Measurements from ENCODE around the gene PCGF3.
A peak's percentile ranks its signal among the peaks of the same experiment; 100 is the strongest.

PCGF3 gene

DNA sequence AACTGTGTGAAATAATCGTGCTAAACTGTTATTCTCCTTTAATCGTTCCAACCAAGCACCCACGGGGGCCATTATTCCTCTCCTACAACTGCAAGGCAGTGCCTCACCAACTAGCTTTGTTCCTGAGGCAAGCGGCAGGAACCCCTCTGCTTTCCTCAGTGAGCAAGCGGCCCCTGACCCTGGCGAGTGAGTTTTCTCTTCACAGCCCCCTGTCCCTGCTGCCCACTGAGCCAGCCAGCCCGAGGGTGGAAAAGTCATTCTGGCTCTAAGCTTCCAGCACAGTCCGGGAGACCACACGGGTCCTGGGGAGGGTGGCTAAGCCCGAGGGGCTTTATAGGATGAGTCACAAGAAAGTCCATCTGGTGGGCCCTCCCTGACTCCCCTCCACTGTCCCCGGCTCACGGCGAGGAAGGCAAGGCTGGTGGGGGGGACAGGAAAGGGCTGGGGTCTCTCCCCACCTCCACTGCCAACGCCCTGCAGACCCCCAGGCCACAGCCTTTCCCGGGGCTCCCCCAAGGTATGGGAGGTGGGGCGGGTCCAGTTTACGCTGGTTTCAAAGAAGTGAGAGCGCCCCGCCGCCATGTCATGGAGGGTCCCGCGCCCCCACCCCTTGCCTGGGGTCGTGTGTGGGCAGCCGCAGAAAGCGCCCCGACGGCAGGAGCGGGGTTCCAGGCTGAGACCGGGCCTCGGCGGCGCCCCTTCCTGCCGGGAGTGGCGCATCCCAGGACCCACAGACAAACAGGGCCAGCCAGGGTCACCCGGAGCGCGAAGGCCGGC lies 75.3 kb downstream of the PCGF3 start (continued):
- TF ChIP-seq, protein P1, sequence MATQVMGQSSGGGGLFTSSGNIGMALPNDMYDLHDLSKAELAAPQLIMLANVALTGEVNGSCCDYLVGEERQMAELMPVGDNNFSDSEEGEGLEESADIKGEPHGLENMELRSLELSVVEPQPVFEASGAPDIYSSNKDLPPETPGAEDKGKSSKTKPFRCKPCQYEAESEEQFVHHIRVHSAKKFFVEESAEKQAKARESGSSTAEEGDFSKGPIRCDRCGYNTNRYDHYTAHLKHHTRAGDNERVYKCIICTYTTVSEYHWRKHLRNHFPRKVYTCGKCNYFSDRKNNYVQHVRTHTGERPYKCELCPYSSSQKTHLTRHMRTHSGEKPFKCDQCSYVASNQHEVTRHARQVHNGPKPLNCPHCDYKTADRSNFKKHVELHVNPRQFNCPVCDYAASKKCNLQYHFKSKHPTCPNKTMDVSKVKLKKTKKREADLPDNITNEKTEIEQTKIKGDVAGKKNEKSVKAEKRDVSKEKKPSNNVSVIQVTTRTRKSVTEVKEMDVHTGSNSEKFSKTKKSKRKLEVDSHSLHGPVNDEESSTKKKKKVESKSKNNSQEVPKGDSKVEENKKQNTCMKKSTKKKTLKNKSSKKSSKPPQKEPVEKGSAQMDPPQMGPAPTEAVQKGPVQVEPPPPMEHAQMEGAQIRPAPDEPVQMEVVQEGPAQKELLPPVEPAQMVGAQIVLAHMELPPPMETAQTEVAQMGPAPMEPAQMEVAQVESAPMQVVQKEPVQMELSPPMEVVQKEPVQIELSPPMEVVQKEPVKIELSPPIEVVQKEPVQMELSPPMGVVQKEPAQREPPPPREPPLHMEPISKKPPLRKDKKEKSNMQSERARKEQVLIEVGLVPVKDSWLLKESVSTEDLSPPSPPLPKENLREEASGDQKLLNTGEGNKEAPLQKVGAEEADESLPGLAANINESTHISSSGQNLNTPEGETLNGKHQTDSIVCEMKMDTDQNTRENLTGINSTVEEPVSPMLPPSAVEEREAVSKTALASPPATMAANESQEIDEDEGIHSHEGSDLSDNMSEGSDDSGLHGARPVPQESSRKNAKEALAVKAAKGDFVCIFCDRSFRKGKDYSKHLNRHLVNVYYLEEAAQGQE (tag by site-specific recombination; IDR thresholded peaks at IDR 0.05), result no peak
- TF ChIP-seq, protein P2, sequence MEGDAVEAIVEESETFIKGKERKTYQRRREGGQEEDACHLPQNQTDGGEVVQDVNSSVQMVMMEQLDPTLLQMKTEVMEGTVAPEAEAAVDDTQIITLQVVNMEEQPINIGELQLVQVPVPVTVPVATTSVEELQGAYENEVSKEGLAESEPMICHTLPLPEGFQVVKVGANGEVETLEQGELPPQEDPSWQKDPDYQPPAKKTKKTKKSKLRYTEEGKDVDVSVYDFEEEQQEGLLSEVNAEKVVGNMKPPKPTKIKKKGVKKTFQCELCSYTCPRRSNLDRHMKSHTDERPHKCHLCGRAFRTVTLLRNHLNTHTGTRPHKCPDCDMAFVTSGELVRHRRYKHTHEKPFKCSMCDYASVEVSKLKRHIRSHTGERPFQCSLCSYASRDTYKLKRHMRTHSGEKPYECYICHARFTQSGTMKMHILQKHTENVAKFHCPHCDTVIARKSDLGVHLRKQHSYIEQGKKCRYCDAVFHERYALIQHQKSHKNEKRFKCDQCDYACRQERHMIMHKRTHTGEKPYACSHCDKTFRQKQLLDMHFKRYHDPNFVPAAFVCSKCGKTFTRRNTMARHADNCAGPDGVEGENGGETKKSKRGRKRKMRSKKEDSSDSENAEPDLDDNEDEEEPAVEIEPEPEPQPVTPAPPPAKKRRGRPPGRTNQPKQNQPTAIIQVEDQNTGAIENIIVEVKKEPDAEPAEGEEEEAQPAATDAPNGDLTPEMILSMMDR (tag by site-specific recombination; IDR thresholded peaks at IDR 0.05), result peak; percentile 23; the same call in 1 of the 2 replicates

DNA sequence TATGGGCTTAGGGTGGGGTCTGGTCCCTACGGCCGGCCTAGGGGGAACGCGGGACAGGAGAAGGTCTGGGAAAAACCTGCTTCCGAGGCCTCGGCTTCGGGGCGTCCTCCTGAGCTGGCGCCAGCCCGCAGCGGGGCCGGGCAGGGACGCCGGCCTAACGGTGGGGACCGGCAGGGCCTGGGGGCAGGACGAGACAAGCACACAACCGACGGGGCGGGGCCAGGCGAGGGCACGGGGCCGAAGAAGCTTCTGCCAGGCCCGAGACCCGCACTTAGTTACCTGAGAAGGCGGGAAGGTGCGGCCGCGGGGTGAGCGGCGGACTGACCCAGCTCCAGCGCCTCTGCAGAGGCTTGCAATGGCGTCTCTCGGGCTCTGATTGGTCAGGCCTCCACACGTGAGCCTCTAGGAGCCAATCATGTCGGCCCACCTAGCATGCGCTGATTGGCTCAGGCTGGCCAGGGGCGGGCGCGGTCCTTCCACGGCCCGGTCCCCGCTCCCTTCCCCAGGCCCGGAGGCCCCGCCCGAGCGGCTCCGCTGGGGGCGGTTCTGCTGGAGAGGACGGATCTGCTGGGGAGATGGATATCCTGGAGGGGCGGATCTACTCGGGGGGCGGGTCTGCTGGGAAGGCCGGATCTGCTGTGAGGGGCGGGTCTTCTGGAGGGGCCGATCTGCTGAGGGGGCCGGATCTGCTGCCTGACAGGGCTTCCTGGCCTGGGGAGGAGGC lies 76.0 kb downstream of the PCGF3 start:
- Histone ChIP-seq H3K36me3 (ENCODE audit: control insufficient read depth in 2 of 2, insufficient read depth in 1 of 2, low read length in 2 of 2) (peaks cover 22 to 40% of the 10 kb centered on the region in 2 experiments; a peak in 2 of 3 replicates), H3K9me3 (ENCODE audit: control insufficient read depth, insufficient read depth, low read depth, low read length) (no peaks in the 10 kb centered on the region), H3K27ac (ENCODE audit: extremely low read depth, low read depth, low read length) (peak overlapping the region; percentile 91), H3K4me3 (ENCODE audit: low read depth, low read length) (peak overlapping the region; percentile 97), H3K4me1 (ENCODE audit: control insufficient read depth, insufficient read depth, low read length) (no peaks in the 10 kb centered on the region)
- ChIA-PET POLR2A (interaction anchor here (0.9 to 1.8 kb wide), 6 partner anchors 13 to 508 kb away, joined by 3 to 8 read pairs (median 4); partner anchors contain the start of genes GAK and TMEM175), CTCF (no interaction called here)
- TF ChIP-seq ZNF600 (tag by site-specific recombination; IDR thresholded peaks at IDR 0.05) (no peak), FEZF1 (tag by site-specific recombination; IDR thresholded peaks at IDR 0.05) (no peak), SCRT2 (tag by site-specific recombination; IDR thresholded peaks at IDR 0.05) (no peak), ZNF416 (tag by site-specific recombination; IDR thresholded peaks at IDR 0.05) (no peak), KLF8 (tag by site-specific recombination; IDR thresholded peaks at IDR 0.05) (peak; percentile 65), ZNF768 (tag by site-specific recombination; IDR thresholded peaks at IDR 0.05) (no peak), ZSCAN16 (tag by site-specific recombination; IDR thresholded peaks at IDR 0.05) (no peak), ZBTB48 (tag by site-specific recombination; IDR thresholded peaks at IDR 0.05) (no peak), ZNF596 (tag by site-specific recombination; IDR thresholded peaks at IDR 0.05) (no peak), ZFP69B (tag by site-specific recombination; IDR thresholded peaks at IDR 0.05) (no peak)
- TF ChIP-seq, protein P3, sequence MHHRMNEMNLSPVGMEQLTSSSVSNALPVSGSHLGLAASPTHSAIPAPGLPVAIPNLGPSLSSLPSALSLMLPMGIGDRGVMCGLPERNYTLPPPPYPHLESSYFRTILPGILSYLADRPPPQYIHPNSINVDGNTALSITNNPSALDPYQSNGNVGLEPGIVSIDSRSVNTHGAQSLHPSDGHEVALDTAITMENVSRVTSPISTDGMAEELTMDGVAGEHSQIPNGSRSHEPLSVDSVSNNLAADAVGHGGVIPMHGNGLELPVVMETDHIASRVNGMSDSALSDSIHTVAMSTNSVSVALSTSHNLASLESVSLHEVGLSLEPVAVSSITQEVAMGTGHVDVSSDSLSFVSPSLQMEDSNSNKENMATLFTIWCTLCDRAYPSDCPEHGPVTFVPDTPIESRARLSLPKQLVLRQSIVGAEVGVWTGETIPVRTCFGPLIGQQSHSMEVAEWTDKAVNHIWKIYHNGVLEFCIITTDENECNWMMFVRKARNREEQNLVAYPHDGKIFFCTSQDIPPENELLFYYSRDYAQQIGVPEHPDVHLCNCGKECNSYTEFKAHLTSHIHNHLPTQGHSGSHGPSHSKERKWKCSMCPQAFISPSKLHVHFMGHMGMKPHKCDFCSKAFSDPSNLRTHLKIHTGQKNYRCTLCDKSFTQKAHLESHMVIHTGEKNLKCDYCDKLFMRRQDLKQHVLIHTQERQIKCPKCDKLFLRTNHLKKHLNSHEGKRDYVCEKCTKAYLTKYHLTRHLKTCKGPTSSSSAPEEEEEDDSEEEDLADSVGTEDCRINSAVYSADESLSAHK (tag by site-specific recombination; IDR thresholded peaks at IDR 0.05), result no peak
- TF ChIP-seq, protein P4, sequence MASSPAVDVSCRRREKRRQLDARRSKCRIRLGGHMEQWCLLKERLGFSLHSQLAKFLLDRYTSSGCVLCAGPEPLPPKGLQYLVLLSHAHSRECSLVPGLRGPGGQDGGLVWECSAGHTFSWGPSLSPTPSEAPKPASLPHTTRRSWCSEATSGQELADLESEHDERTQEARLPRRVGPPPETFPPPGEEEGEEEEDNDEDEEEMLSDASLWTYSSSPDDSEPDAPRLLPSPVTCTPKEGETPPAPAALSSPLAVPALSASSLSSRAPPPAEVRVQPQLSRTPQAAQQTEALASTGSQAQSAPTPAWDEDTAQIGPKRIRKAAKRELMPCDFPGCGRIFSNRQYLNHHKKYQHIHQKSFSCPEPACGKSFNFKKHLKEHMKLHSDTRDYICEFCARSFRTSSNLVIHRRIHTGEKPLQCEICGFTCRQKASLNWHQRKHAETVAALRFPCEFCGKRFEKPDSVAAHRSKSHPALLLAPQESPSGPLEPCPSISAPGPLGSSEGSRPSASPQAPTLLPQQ (tag by site-specific recombination; IDR thresholded peaks at IDR 0.05), result 0 out of 2 replicates have a peak, but pooled peaks have one; percentile 26
- TF ChIP-seq, protein P5, sequence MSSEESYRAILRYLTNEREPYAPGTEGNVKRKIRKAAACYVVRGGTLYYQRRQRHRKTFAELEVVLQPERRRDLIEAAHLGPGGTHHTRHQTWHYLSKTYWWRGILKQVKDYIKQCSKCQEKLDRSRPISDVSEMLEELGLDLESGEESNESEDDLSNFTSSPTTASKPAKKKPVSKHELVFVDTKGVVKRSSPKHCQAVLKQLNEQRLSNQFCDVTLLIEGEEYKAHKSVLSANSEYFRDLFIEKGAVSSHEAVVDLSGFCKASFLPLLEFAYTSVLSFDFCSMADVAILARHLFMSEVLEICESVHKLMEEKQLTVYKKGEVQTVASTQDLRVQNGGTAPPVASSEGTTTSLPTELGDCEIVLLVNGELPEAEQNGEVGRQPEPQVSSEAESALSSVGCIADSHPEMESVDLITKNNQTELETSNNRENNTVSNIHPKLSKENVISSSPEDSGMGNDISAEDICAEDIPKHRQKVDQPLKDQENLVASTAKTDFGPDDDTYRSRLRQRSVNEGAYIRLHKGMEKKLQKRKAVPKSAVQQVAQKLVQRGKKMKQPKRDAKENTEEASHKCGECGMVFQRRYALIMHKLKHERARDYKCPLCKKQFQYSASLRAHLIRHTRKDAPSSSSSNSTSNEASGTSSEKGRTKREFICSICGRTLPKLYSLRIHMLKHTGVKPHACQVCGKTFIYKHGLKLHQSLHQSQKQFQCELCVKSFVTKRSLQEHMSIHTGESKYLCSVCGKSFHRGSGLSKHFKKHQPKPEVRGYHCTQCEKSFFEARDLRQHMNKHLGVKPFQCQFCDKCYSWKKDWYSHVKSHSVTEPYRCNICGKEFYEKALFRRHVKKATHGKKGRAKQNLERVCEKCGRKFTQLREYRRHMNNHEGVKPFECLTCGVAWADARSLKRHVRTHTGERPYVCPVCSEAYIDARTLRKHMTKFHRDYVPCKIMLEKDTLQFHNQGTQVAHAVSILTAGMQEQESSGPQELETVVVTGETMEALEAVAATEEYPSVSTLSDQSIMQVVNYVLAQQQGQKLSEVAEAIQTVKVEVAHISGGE (tag by site-specific recombination; conservative IDR thresholded peaks at IDR 0.05; ENCODE audit: low read depth), result peak; percentile 81; the same call in 1 of the 2 replicates
- TF ChIP-seq, protein P6, sequence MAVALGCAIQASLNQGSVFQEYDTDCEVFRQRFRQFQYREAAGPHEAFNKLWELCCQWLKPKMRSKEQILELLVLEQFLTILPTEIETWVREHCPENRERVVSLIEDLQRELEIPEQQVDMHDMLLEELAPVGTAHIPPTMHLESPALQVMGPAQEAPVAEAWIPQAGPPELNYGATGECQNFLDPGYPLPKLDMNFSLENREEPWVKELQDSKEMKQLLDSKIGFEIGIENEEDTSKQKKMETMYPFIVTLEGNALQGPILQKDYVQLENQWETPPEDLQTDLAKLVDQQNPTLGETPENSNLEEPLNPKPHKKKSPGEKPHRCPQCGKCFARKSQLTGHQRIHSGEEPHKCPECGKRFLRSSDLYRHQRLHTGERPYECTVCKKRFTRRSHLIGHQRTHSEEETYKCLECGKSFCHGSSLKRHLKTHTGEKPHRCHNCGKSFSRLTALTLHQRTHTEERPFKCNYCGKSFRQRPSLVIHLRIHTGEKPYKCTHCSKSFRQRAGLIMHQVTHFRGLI (tag by site-specific recombination; IDR thresholded peaks at IDR 0.05), result no peak
- TF ChIP-seq, protein P7, sequence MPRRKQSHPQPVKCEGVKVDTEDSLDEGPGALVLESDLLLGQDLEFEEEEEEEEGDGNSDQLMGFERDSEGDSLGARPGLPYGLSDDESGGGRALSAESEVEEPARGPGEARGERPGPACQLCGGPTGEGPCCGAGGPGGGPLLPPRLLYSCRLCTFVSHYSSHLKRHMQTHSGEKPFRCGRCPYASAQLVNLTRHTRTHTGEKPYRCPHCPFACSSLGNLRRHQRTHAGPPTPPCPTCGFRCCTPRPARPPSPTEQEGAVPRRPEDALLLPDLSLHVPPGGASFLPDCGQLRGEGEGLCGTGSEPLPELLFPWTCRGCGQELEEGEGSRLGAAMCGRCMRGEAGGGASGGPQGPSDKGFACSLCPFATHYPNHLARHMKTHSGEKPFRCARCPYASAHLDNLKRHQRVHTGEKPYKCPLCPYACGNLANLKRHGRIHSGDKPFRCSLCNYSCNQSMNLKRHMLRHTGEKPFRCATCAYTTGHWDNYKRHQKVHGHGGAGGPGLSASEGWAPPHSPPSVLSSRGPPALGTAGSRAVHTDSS (tag by site-specific recombination; IDR thresholded peaks at IDR 0.05), result no peak
